Tongue (tissue), 3 donors: ENCODE measurements around the gene CLSTN3. TPM values are rescaled to one million over a fixed set of nuclear protein-coding genes. Genes with fewer than 3 reads are reported as not detected.
A peak's percentile ranks its signal among the peaks of the same experiment; 100 is the strongest.

Experiments
- DNase-seq: peaks from one replicate; pipeline ENCODE4 v3.0.0-alpha.2; 2015
- small RNA-seq: library from RNA; depleted of rRNA; stranded (forward); fragments of <200 nt; gene quantifications from one replicate; pipeline ENCODE3, GENCODE V24; 2014; ENCODE audit warnings: low replicate concordance
- total RNA-seq: library from RNA; depleted of rRNA; stranded (reverse); fragments of >200 nt; gene quantifications from one replicate; pipeline ENCODE4 v1.2.3, GENCODE V29; 2014

Gene CLSTN3
- total RNA-seq, 1 donor from 2014 or later, result 32.2 TPM

GRCh38 chr12:7189398-7190267 lies 59.5 kb downstream of the CLSTN3 start, which contains the start of gene PEX5:
Gene PEX5 (plus strand): TSS chr12:7189686. CDS start chr12:7190378, 692 bp downstream.
- DNase-seq, result peak; percentile 98

- no peak for DNase-seq
These were observed 60.3 kb downstream of the CLSTN3 start for GRCh38 chr12:7190268-7191055.

GRCh38 chr12:7193674-7194073 lies 63.5 kb downstream of the CLSTN3 start:
- no peak for DNase-seq

- no peak for DNase-seq
These were observed 67.7 kb downstream of the CLSTN3 start for GRCh38 chr12:7197841-7198240.

- DNase-seq, result no peak
These were observed 72.9 kb downstream of the CLSTN3 start for GRCh38 chr12:7203109-7203508.

GRCh38 chr12:7205091-7205490 lies 74.9 kb downstream of the CLSTN3 start:
- DNase-seq, result no peak

- DNase-seq, result no peak
These were observed 76.5 kb downstream of the CLSTN3 start for GRCh38 chr12:7206691-7207090.

GRCh38 chr12:7207866-7208625 lies 77.9 kb downstream of the CLSTN3 start:
- DNase-seq, result peak; percentile 57

Small RNAs within 50 kb of the gene (small RNA-seq; reads per million reads assigned to genes)
- not detected for gene RNU6-485P

Other genes starting within 250 kb of the CLSTN3 start
- 5.9 TPM for gene LRRC23, start 225.5 kb upstream of the CLSTN3 start, total RNA-seq
- 5.5 TPM for gene ENO2, start 215.8 kb upstream of the CLSTN3 start, total RNA-seq
- gene ATN1, start 202.4 kb upstream of the CLSTN3 start, total RNA-seq, result 34.3 TPM
- gene RNU7-1, start 186.6 kb upstream of the CLSTN3 start, total RNA-seq, result not detected
- 135 TPM for gene C12orf57, start 186.3 kb upstream of the CLSTN3 start, total RNA-seq
- 11.4 TPM for gene PTPN6, start 179.0 kb upstream of the CLSTN3 start, total RNA-seq
- 238 TPM for gene PHB2, start 159.7 kb upstream of the CLSTN3 start, total RNA-seq
- gene EMG1, start 159.5 kb upstream of the CLSTN3 start, total RNA-seq, result 31.3 TPM
- 13.1 TPM for gene LPCAT3, start 111.9 kb upstream of the CLSTN3 start, total RNA-seq
- 87.7 TPM for gene C1S, start 69.7 kb upstream of the CLSTN3 start, total RNA-seq
- 100 TPM for gene C1R, start 37.9 kb upstream of the CLSTN3 start, total RNA-seq
- gene C1RL, start 21.2 kb upstream of the CLSTN3 start, total RNA-seq, result 23.1 TPM
- gene RBP5, start 1.5 kb upstream of the CLSTN3 start, total RNA-seq, result 1.8 TPM
- gene PEX5, start 59.3 kb downstream of the CLSTN3 start, total RNA-seq, result 66.1 TPM
- not detected for gene ACSM4, start 173.7 kb downstream of the CLSTN3 start, total RNA-seq